ENCODE measurements around the gene COL4A4.

DNA sequence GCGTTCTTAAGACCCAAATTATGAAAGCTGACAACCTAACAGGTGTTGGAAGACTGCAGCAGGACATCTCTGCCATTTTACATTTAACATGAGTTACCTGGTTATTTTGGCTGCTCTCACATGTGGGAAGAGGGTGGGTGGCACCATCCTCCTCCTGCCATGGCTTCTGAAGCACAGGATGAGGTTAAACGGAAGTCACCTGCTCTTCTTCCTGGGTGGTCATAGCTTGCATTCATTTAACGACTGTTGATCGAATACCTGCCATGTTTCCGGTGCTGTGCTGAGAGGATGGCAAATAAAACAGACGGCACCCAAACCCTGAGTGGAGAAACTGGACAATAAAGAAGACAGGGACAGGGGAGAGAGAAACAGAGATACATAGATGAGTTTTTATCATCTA is 210.2 kb downstream of the COL4A4 start:
- TF ChIP-seq, protein P1, sequence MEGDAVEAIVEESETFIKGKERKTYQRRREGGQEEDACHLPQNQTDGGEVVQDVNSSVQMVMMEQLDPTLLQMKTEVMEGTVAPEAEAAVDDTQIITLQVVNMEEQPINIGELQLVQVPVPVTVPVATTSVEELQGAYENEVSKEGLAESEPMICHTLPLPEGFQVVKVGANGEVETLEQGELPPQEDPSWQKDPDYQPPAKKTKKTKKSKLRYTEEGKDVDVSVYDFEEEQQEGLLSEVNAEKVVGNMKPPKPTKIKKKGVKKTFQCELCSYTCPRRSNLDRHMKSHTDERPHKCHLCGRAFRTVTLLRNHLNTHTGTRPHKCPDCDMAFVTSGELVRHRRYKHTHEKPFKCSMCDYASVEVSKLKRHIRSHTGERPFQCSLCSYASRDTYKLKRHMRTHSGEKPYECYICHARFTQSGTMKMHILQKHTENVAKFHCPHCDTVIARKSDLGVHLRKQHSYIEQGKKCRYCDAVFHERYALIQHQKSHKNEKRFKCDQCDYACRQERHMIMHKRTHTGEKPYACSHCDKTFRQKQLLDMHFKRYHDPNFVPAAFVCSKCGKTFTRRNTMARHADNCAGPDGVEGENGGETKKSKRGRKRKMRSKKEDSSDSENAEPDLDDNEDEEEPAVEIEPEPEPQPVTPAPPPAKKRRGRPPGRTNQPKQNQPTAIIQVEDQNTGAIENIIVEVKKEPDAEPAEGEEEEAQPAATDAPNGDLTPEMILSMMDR (IDR thresholded peaks at IDR 0.05; ENCODE audit: extremely low read depth in 1 of 2, insufficient read depth in 1 of 2, low read depth in 1 of 2, low read length in 2 of 2), result no peak
- TF ChIP-seq POLR2A (IDR thresholded peaks at IDR 0.05; ENCODE audit: low read depth, low read length) (no peak), POLR2AphosphoS5 (IDR thresholded peaks at IDR 0.05; ENCODE audit: insufficient read depth, low read depth, low read length) (no peak), EZH2 (IDR thresholded peaks at IDR 0.05; ENCODE audit: borderline replicate concordance, low read depth, low read length, severe bottlenecking) (no peak)
